H9 (cell line): ENCODE measurements around the gene SSH3. TPM values are rescaled to one million over a fixed set of nuclear protein-coding genes. Genes with fewer than 3 reads are reported as not detected.

Source experiments
- DNase-seq: peaks from one replicate; pipeline ENCODE4 v3.0.0-alpha.2; 2017
- H2AFZ ChIP-seq: one replicate; pipeline ENCODE4 v1.6.1; 2013; ENCODE audit warnings: mild to moderate bottlenecking, low read length, control low read depth, moderate library complexity
- H2AK5ac ChIP-seq: 2 replicates; pipeline ENCODE4 v1.6.1; 2013; ENCODE audit warnings: low read length, control low read depth, mixed read lengths; ENCODE audit not compliant: insufficient read length
- H2BK120ac ChIP-seq: one replicate; pipeline ENCODE4 v1.6.1; 2013; ENCODE audit warnings: low read depth, mild to moderate bottlenecking, low read length, control low read depth, inconsistent platforms; ENCODE audit not compliant: poor library complexity, severe bottlenecking
- H2BK12ac ChIP-seq: 2 replicates; pipeline ENCODE4 v1.6.1; 2013; ENCODE audit warnings: low read length, control low read depth, mixed read lengths, low read depth; ENCODE audit not compliant: insufficient read length
- H2BK15ac ChIP-seq: 2 replicates; pipeline ENCODE4 v1.6.1; 2013; ENCODE audit warnings: low read depth, low read length, control low read depth
- H2BK20ac ChIP-seq: one replicate; pipeline ENCODE4 v1.6.1; 2013; ENCODE audit warnings: low read depth, mild to moderate bottlenecking, low read length, control low read depth, inconsistent platforms; ENCODE audit not compliant: poor library complexity, severe bottlenecking
- H2BK5ac ChIP-seq: 2 replicates; pipeline ENCODE4 v1.6.1; 2013; ENCODE audit warnings: low read length, control low read depth, mixed read lengths; ENCODE audit not compliant: insufficient read length
- H3K14ac ChIP-seq: 2 replicates; pipeline ENCODE4 v1.6.1; 2013; ENCODE audit warnings: low read length, control low read depth; ENCODE audit not compliant: insufficient read depth
- H3K18ac ChIP-seq: 2 replicates; pipeline ENCODE4 v1.6.1; 2013; ENCODE audit warnings: low read depth, mild to moderate bottlenecking, mixed read lengths, low read length, control low read depth; ENCODE audit not compliant: insufficient read length
- H3K23ac ChIP-seq: 2 replicates; pipeline ENCODE4 v1.6.1; 2013; ENCODE audit warnings: low read length, control low read depth, mixed read lengths, low read depth; ENCODE audit not compliant: insufficient read length
- H3K23me2 ChIP-seq: 2 replicates; pipeline ENCODE4 v1.6.1; 2013; ENCODE audit warnings: low read depth, mild to moderate bottlenecking, mixed read lengths, low read length, control low read depth; ENCODE audit not compliant: insufficient read length, poor library complexity, severe bottlenecking
- H3K27ac ChIP-seq: 2 replicates; pipeline ENCODE4 v1.5.1; 2013; ENCODE audit warnings: low read length, control low read depth, mixed read lengths, low read depth; ENCODE audit not compliant: insufficient read length
- H3K27me3 ChIP-seq: 2 replicates; pipeline ENCODE4 v1.6.1; 2013; ENCODE audit warnings: low read length, control low read depth, inconsistent platforms; ENCODE audit not compliant: insufficient read depth
- H3K4ac ChIP-seq: 2 replicates; pipeline ENCODE4 v1.6.1; 2013; ENCODE audit warnings: low read depth, mild to moderate bottlenecking, control low read depth, inconsistent platforms, low read length, moderate library complexity
- H3K4me1 ChIP-seq: 2 replicates; pipeline ENCODE4 v1.6.1; 2013; ENCODE audit warnings: low read length, control low read depth, inconsistent platforms; ENCODE audit not compliant: insufficient read depth
- H3K4me2 ChIP-seq: 2 replicates; pipeline ENCODE4 v1.6.1; 2013; ENCODE audit warnings: low read length, control low read depth, mixed read lengths; ENCODE audit not compliant: insufficient read length, insufficient read depth
- H3K56ac ChIP-seq: 2 replicates; pipeline ENCODE4 v1.6.1; 2013; ENCODE audit warnings: low read depth, mild to moderate bottlenecking, mixed read lengths, low read length, control low read depth; ENCODE audit not compliant: insufficient read length
- H3K79me1 ChIP-seq: 2 replicates; pipeline ENCODE4 v1.6.1; 2013; ENCODE audit warnings: low read depth, mild to moderate bottlenecking, moderate library complexity, low read length, control low read depth, inconsistent platforms; ENCODE audit not compliant: insufficient read depth, poor library complexity, severe bottlenecking
- H3K79me2 ChIP-seq: 2 replicates; pipeline ENCODE4 v1.6.1; 2013; ENCODE audit warnings: low read length, control low read depth, inconsistent platforms; ENCODE audit not compliant: insufficient read depth
- H3K9ac ChIP-seq: 2 replicates; pipeline ENCODE4 v1.6.1; 2013; ENCODE audit warnings: low read length, control low read depth, mixed read lengths; ENCODE audit not compliant: insufficient read length; ENCODE audit errors: extremely low read depth
- H3K9me3 ChIP-seq: one replicate; pipeline ENCODE4 v1.6.1; 2013; ENCODE audit warnings: low read depth, low read length, inconsistent platforms; ENCODE audit not compliant: control insufficient read depth
- H3T11ph ChIP-seq: one replicate; pipeline ENCODE4 v1.6.1; 2013; ENCODE audit warnings: mild to moderate bottlenecking, low read length, control low read depth, inconsistent platforms
- H4K20me1 ChIP-seq: one replicate; pipeline ENCODE4 v1.6.1; 2013; ENCODE audit not compliant: control insufficient read depth, insufficient read length, insufficient read depth
- H4K5ac ChIP-seq: 2 replicates; pipeline ENCODE4 v1.6.1; 2013; ENCODE audit warnings: low read depth, mild to moderate bottlenecking, mixed read lengths, low read length, control low read depth; ENCODE audit not compliant: insufficient read length
- H4K8ac ChIP-seq: replicated peaks from 2 replicates; pipeline ENCODE4 v1.6.1; 2013; ENCODE audit warnings: low read length, control low read depth, mixed read lengths, low read depth; ENCODE audit not compliant: insufficient read length
- H4K91ac ChIP-seq: 2 replicates; pipeline ENCODE4 v1.6.1; 2013; ENCODE audit warnings: low read depth, mild to moderate bottlenecking, moderate library complexity, mixed read lengths, low read length, control low read depth; ENCODE audit not compliant: insufficient read length
- H3K27ac Mint-ChIP-seq, 3 experiments: 2 replicates in 2 of 3; 3 replicates in 1 of 3; pipeline ENCODE4 v1.8.0; 2020 to 2021; ENCODE audit warnings: mixed read lengths in 3 of 3, mild to moderate bottlenecking in 1 of 3, moderate library complexity in 1 of 3
- H3K27me3 Mint-ChIP-seq: 2 replicates; pipeline ENCODE4 v1.8.0; 2021; ENCODE audit warnings: low read depth, mild to moderate bottlenecking, moderate library complexity, mixed read lengths
- H3K36me3 Mint-ChIP-seq, 3 experiments: 2 replicates in 2 of 3; 3 replicates in 1 of 3; pipeline ENCODE4 v1.8.0; 2020 to 2021; ENCODE audit warnings: low read depth in 3 of 3, mixed read lengths in 3 of 3; ENCODE audit not compliant: insufficient read depth in 1 of 3
- H3K4me1 Mint-ChIP-seq, 2 experiments: 2 replicates each; pipeline ENCODE4 v1.8.0; 2020; ENCODE audit warnings: mixed read lengths in 2 of 2
- H3K4me3 Mint-ChIP-seq, 2 experiments: 2 replicates in 1 of 2; 3 replicates in 1 of 2; pipeline ENCODE4 v1.8.0; 2020 to 2021; ENCODE audit warnings: mild to moderate bottlenecking in 2 of 2, mixed read lengths in 2 of 2, moderate library complexity in 1 of 2
- H3K9me3 Mint-ChIP-seq, 2 experiments: 2 replicates in 1 of 2; 3 replicates in 1 of 2; pipeline ENCODE4 v1.8.0; 2020; ENCODE audit warnings: mild to moderate bottlenecking in 2 of 2, mixed read lengths in 2 of 2, moderate library complexity in 1 of 2
- WGBS: extraction: QIAGEN DNeasy Blood & Tissue Kit; methylation state at CpG from one replicate; pipeline ENCODE4 v1.1.7; 2013; ENCODE audit warnings: missing lambda C conversion rate, low lambda C conversion rate, mixed read lengths; ENCODE audit not compliant: insufficient read length; ENCODE audit errors: extremely low coverage; 5-methylcytosine and 5-hydroxymethylcytosine counted together
- total RNA-seq: library from RNA; stranded (reverse); gene quantifications from 2 replicates; pipeline ENCODE4 v1.2.1, GENCODE V29; 2021
- TF ChIP-seq, protein P1 (sequence below): fragments of 200-600 bp; sonication (generic); conservative IDR thresholded peaks from 3 replicates; pipeline ENCODE4 v1.8.0; 2021; ENCODE audit warnings: antibody characterized with exemption, mild to moderate bottlenecking

Gene SSH3
- total RNA-seq, 1 experiment from 2014 or later = 42.2 TPM

GRCh38 chr11:67321313-67321871 is 18.1 kb downstream of the SSH3 start:
- Mint-ChIP-seq H3K4me3 (no peak overlapping the region; a peak in 1 of 5 replicates), H3K9me3 (no peaks in the 10 kb centered on the region; a peak in 1 of 5 replicates), H3K4me1 (peaks cover 4 to 6% of the 10 kb centered on the region in 2 experiments), H3K27ac (no peak overlapping the region), H3K27me3 (peaks cover 32% of the 10 kb centered on the region), H3K36me3 (no peaks in the 10 kb centered on the region)
- Histone ChIP-seq H3K18ac (no peak overlapping the region), H3K56ac (no peak overlapping the region), H2BK120ac (no peak overlapping the region), H3K79me1 (no peaks in the 10 kb centered on the region), H2BK15ac (no peak overlapping the region), H4K5ac (no peak overlapping the region), H3T11ph (no peak overlapping the region), H3K9me3 (no peaks in the 10 kb centered on the region), H3K23ac (no peak overlapping the region), H3K27ac (no peak overlapping the region), H3K9ac (no peak overlapping the region), H3K79me2 (no peaks in the 10 kb centered on the region), H3K4me1 (no peaks in the 10 kb centered on the region), H2BK5ac (no peak overlapping the region), H3K14ac (no peak overlapping the region), H3K4ac (no peak overlapping the region), H2BK20ac (no peak overlapping the region), H3K4me2 (no peak overlapping the region), H4K8ac (no peak overlapping the region), H2AK5ac (no peak overlapping the region), H4K91ac (no peak overlapping the region), H2AFZ (no peak overlapping the region), H3K27me3 (peaks cover 11% of the 10 kb centered on the region), H3K23me2 (peaks cover 14% of the 10 kb centered on the region), H2BK12ac (no peak overlapping the region), H4K20me1 (peaks cover 3% of the 10 kb centered on the region)
- WGBS = no CpG with 5 or more reads among the region's 6 CpGs
- DNase-seq = no peak
- TF ChIP-seq, protein P1, sequence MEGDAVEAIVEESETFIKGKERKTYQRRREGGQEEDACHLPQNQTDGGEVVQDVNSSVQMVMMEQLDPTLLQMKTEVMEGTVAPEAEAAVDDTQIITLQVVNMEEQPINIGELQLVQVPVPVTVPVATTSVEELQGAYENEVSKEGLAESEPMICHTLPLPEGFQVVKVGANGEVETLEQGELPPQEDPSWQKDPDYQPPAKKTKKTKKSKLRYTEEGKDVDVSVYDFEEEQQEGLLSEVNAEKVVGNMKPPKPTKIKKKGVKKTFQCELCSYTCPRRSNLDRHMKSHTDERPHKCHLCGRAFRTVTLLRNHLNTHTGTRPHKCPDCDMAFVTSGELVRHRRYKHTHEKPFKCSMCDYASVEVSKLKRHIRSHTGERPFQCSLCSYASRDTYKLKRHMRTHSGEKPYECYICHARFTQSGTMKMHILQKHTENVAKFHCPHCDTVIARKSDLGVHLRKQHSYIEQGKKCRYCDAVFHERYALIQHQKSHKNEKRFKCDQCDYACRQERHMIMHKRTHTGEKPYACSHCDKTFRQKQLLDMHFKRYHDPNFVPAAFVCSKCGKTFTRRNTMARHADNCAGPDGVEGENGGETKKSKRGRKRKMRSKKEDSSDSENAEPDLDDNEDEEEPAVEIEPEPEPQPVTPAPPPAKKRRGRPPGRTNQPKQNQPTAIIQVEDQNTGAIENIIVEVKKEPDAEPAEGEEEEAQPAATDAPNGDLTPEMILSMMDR = no peak
